Neural crest cell (in vitro differentiated cells): Measurements from ENCODE around the gene FAM111B. TPM values are rescaled to one million over a fixed set of nuclear protein-coding genes. Genes with fewer than 3 reads are reported as not detected.

Experiments
- DNase-seq: peaks from one replicate; pipeline ENCODE4 v3.0.0; 2021; ENCODE audit warnings: low read depth, mixed read lengths, low spot score
- H3K27ac Mint-ChIP-seq: one replicate; pipeline ENCODE4 v1.8.0; 2021; ENCODE audit warnings: mild to moderate bottlenecking, mixed read lengths; ENCODE audit not compliant: unreplicated experiment
- H3K27me3 Mint-ChIP-seq: 2 replicates; pipeline ENCODE4 v1.8.0; 2021; ENCODE audit warnings: low read depth, mild to moderate bottlenecking, mixed read lengths
- H3K36me3 Mint-ChIP-seq: 2 replicates; pipeline ENCODE4 v1.8.0; 2021; ENCODE audit warnings: low read depth, mild to moderate bottlenecking, mixed read lengths
- H3K4me1 Mint-ChIP-seq: 2 replicates; pipeline ENCODE4 v1.8.0; 2021; ENCODE audit warnings: mixed read lengths
- H3K4me3 Mint-ChIP-seq: one replicate; pipeline ENCODE4 v1.8.0; 2021; ENCODE audit warnings: mild to moderate bottlenecking, mixed read lengths
- H3K9me3 Mint-ChIP-seq: 2 replicates; pipeline ENCODE4 v1.8.0; 2021; ENCODE audit warnings: mixed read lengths
- CTCF ChIP-seq: fragments of 200-600 bp; sonication (generic); conservative IDR thresholded peaks from 2 replicates; pipeline ENCODE4 v1.5.0; 2021; ENCODE audit warnings: antibody characterized with exemption, mild to moderate bottlenecking
- total RNA-seq: library from RNA; stranded (reverse); gene quantifications from 2 replicates; pipeline ENCODE4 v1.2.1, GENCODE V29; 2021

FAM111B gene
- total RNA-seq, 1 donor from 2014 or later, result 35.4 TPM

GRCh38 chr11:59174664-59175033 lies 67.6 kb downstream of the FAM111B start:
- peaks cover 65% of the 10 kb centered on the region for H3K4me1 Mint-ChIP-seq
- TF ChIP-seq CTCF, result no peak
- H3K27ac Mint-ChIP-seq, result peak overlapping the region; percentile 81
- no peak for DNase-seq
- H3K36me3 Mint-ChIP-seq, result peaks cover 26% of the 10 kb centered on the region
- peaks cover 6% of the 10 kb centered on the region for H3K27me3 Mint-ChIP-seq
- peak overlapping the region; percentile 92 for H3K4me3 Mint-ChIP-seq
- peaks cover 2% of the 10 kb centered on the region for H3K9me3 Mint-ChIP-seq

GRCh38 chr11:59175091-59175501 lies 68.1 kb downstream of the FAM111B start:
- peak overlapping the region; percentile 81 for H3K27ac Mint-ChIP-seq
- H3K27me3 Mint-ChIP-seq, result peaks cover 6% of the 10 kb centered on the region
- peak overlapping the region; percentile 92 for H3K4me3 Mint-ChIP-seq

GRCh38 chr11:59176330-59176729 lies 69.3 kb downstream of the FAM111B start:
- Mint-ChIP-seq H3K4me1 (peaks cover 82% of the 10 kb centered on the region), H3K27me3 (peaks cover 6% of the 10 kb centered on the region), H3K9me3 (peaks cover 3% of the 10 kb centered on the region), H3K27ac (no peak overlapping the region), H3K36me3 (peaks cover 36% of the 10 kb centered on the region), H3K4me3 (peak overlapping the region; percentile 92)
- TF ChIP-seq CTCF, result no peak
- DNase-seq, result no peak

More at GRCh38 chr11:59175091-59175501, 68.1 kb downstream of the FAM111B start:
- peak; percentile 36 for DNase-seq
- Mint-ChIP-seq H3K4me1 (peaks cover 70% of the 10 kb centered on the region), H3K9me3 (peaks cover 3% of the 10 kb centered on the region), H3K36me3 (peaks cover 30% of the 10 kb centered on the region)
- no peak for TF ChIP-seq CTCF

Other genes starting within 250 kb of the FAM111B start
- 1.9 and 2.7 TPM in 2 replicates for gene GLYATL1, start 167.7 kb upstream of the FAM111B start, total RNA-seq
- not detected in 2 replicates for gene GLYATL1B, start 20.9 kb upstream of the FAM111B start, total RNA-seq
- 23.4 and 25.8 TPM in 2 replicates for gene FAM111A, start 35.6 kb downstream of the FAM111B start, total RNA-seq
- 129 and 139 TPM in 2 replicates for gene DTX4, start 64.9 kb downstream of the FAM111B start, total RNA-seq
- gene MPEG1, start 105.7 kb downstream of the FAM111B start, total RNA-seq, result not detected in 2 replicates